Uterus (tissue), 2 donors: ENCODE measurements around the gene TMEM51.

Experiments
- CTCF ChIP-seq, 4 experiments: fragments of 200-600 bp in 2 of 4; fragments of 450-650 bp in 2 of 4; sonication (generic) in 2 of 4; IDR thresholded peaks; one replicate each; pipeline ENCODE4 v1.5.1; 2016 to 2019; ENCODE audit warnings: antibody characterized with exemption in 4 of 4, mild to moderate bottlenecking in 2 of 4, moderate library complexity in 1 of 4
- POLR2A ChIP-seq, 2 donors: fragments of 450-650 bp; IDR thresholded peaks; one replicate each; pipeline ENCODE4 v1.6.1; 2016; ENCODE audit warnings: antibody characterized with exemption in 2 of 2, mild to moderate bottlenecking in 1 of 2, moderate library complexity in 1 of 2

- TF ChIP-seq CTCF (IDR thresholded peaks at IDR 0.05) = no peak
- no peak for TF ChIP-seq POLR2A (IDR thresholded peaks at IDR 0.05)
These were observed 25.9 kb downstream of the TMEM51 start for GRCh38 chr1:15179485-15179883.
